DOHH2 (cell line): ENCODE measurements around the gene PRKAG1.

Experiments used
- CTCF ChIP-seq: fragments of 200-600 bp; sonication (generic); IDR thresholded peaks from one replicate; pipeline ENCODE4 v1.5.1; 2014; ENCODE audit warnings: antibody characterized with exemption, mild to moderate bottlenecking, low read depth, low read length; ENCODE audit not compliant: poor library complexity, severe bottlenecking
- EZH2phosphoT487 ChIP-seq: fragments of 200-600 bp; sonication (generic); IDR thresholded peaks from 2 replicates; pipeline ENCODE4 v1.6.1; 2017; ENCODE audit warnings: borderline replicate concordance, mild to moderate bottlenecking, antibody characterized with exemption, low read length, moderate library complexity, mixed read lengths

GRCh38 chr12:49066120-49066519 lies 47.5 kb upstream of the PRKAG1 start:
- TF ChIP-seq CTCF (no peak), EZH2phosphoT487 (no peak)
